ENCODE results near the gene BEND6. TPM values are rescaled to one million over a fixed set of nuclear protein-coding genes. Genes with fewer than 3 reads are reported as not detected.

Gene BEND6
- total RNA-seq, 1 donor from 2014 or later = not detected

Other genes with a start within 250 kb of the BEND6 start
- 14.2 and 14.8 TPM in 2 replicates for gene KIAA1586, start 91.6 kb downstream of the BEND6 start, total RNA-seq
- gene ZNF451, start 135.1 kb downstream of the BEND6 start, total RNA-seq = 69.9 and 73.9 TPM in 2 replicates
- 12.5 and 12.9 TPM in 2 replicates for gene BAG2, start 217.2 kb downstream of the BEND6 start, total RNA-seq

All from T-helper 2 cell treated with Interferon-gamma antibody and Interleukin-4, amounts not matched to agents 100 ng/mL and 5 ng/mL, for 36 hours (primary cell).